ENCODE results near the gene ZMIZ1.

The ZMIZ1 gene

GRCh38 chr10:79054203-79055099 lies 14.3 kb upstream of the ZMIZ1 start:
- no peak for TF ChIP-seq ZFX (IDR thresholded peaks at IDR 0.05; ENCODE audit: borderline replicate concordance)
- no peak for TF ChIP-seq CTCF (IDR thresholded peaks at IDR 0.05)
- H3K27ac ChIP-seq, result no peak overlapping the region

DNA sequence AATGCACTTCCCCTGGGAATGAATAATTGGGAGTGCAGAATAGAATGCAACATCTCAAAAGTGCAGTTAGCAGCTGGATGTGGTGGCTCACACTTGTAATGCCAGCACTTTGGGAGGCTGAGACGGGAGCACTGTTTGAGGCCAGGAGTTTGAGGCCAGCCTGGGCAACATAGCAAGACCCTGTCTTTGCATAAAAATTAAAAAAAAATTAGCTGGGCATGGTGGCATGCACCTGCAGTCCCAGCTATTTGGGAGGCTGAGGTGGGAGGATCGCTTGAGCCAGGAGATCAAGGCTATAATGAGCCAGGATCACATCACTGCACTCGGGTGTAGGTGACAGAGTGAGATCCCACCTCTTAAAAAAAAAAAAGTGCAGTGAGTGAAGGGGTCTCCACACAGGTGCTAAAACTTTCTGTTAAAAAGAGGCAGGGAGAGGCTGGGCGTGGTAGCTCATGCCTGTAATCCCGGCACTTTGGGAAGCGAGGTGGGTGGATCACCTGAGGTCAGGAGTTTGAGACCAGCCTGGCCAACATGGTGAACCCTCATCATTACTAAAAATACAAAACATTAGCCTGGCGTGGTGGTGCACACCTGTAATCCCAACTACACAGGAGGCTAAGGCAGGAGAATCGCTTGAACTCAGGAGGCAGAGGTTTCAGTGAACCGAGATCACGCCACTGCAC lies 13.5 kb upstream of the ZMIZ1 start:
- no peak overlapping the region for H3K27ac ChIP-seq
- TF ChIP-seq CTCF (IDR thresholded peaks at IDR 0.05), result no peak
- TF ChIP-seq ZFX (IDR thresholded peaks at IDR 0.05; ENCODE audit: borderline replicate concordance), result no peak

DNA sequence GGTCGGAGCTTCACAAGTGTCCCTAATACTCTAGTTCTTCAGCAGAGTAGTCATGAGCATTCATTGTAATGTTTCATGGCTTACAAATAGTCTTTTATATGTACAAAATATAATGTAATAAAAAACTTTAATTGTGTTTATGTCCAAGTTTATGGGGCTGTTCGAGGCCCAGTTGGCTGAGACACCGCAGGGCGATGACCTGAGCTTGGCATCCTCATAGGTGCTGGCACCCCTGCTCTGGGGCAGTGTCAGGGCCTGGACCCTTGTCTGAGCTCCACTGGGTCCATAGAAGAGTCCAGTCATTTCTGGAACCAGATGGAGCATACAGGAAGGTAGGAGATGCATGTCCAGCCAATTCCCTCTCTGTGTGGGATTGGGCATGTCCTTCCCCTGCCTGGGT lies 12.9 kb upstream of the ZMIZ1 start:
- TF ChIP-seq CTCF (IDR thresholded peaks at IDR 0.05) (no peak), ZFX (IDR thresholded peaks at IDR 0.05; ENCODE audit: borderline replicate concordance) (no peak)
- H3K27ac ChIP-seq, result no peak overlapping the region

DNA sequence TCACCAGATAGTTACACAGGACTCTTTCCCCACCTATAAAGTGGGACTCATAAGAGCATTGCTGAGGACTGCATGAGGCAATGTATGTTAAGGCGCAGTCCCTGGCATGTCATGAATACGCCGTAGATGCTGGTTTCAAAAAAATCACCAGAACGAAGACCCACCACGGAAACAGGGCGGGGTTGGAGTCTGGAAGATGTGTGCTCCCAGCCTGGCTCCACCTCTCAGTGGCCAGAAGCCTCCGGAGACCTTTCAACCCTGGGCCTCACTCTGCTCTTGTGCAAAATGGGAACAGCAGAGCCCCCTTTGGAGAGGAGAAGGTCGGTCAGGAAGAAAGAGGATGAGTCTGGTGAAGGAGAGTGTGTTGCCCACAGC lies 12.4 kb upstream of the ZMIZ1 start:
- no peak overlapping the region for H3K27ac ChIP-seq
- TF ChIP-seq ZFX (IDR thresholded peaks at IDR 0.05; ENCODE audit: borderline replicate concordance) (no peak), CTCF (IDR thresholded peaks at IDR 0.05) (no peak)

- TF ChIP-seq CTCF (IDR thresholded peaks at IDR 0.05) (no peak), ZFX (IDR thresholded peaks at IDR 0.05; ENCODE audit: borderline replicate concordance) (no peak)
- no peak overlapping the region for H3K27ac ChIP-seq
Observed at GRCh38 chr10:79056736-79057391, 11.9 kb upstream of the ZMIZ1 start.

DNA sequence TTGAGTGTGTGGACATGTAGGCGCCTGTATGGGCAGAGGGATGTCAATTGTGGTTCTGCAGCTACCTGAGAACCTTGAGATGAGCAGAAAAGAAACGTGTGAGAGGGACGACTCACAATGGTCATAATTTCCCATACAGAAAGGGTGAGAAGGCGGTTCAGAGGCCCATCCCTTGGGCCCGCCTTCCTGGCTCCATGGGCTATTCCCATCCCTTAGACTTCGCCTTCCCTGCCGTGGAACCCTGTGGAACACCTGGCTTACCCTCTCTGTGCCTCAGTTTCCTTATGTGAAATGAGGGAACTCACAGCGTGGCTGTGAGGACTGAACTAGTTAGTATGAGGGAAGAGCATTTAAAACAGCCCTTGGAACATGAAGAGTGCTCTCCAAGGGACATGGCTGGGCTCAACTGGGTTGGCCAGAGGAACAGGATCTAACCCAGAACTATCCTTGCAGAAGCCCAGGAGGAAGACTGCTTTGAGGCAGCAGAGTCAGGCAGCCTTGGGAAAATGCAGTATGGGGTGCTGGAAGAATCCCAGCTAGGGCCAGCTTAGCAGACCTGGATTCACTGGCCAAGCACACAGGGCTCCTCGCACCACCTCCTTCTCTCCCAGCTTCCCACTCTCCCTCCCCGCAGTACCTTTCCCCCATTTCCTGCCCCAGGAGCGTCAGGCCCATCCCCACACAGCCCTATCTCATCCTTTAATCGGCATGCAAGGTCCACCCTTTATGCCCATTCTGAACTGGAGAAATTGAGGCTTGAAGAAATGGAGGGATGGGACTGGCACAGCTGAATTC lies 11.1 kb upstream of the ZMIZ1 start:
- no peak overlapping the region for H3K27ac ChIP-seq
- no peak for TF ChIP-seq ZFX (IDR thresholded peaks at IDR 0.05; ENCODE audit: borderline replicate concordance)
- TF ChIP-seq CTCF (IDR thresholded peaks at IDR 0.05), result no peak
